H1 (cell line): ENCODE measurements around the gene ZBTB20. TPM values are rescaled to one million over a fixed set of nuclear protein-coding genes. Genes with fewer than 3 reads are reported as not detected.

Experiments used
- BRCA1 ChIP-seq: IDR thresholded peaks from 2 replicates; pipeline ENCODE4 v1.6.1; 2012; ENCODE audit warnings: low read depth, low read length, improper control_type of control experiment
- CBX5 ChIP-seq: fragments of 300-800, 300-1000 bp; sonication (generic); IDR thresholded peaks from 2 replicates; pipeline ENCODE4 v1.7.1; 2016; ENCODE audit warnings: antibody characterized with exemption, low read length, low read depth
- CHD7 ChIP-seq: fragments of 300-600 bp; sonication (generic); IDR thresholded peaks from 2 replicates; pipeline ENCODE4 v1.7.1; 2012; ENCODE audit warnings: low read length, moderate library complexity, mild to moderate bottlenecking, inconsistent platforms; ENCODE audit not compliant: insufficient replicate concordance
- EP300 ChIP-seq, 2 experiments: IDR thresholded peaks; 1 replicate in 1 of 2; 2 replicates in 1 of 2; pipeline ENCODE4 v1.6.1; 2011 to 2012; ENCODE audit warnings: low read depth in 2 of 2, low read length in 2 of 2, mild to moderate bottlenecking in 2 of 2, borderline replicate concordance in 1 of 2, inconsistent platforms in 1 of 2, moderate library complexity in 1 of 2
- EZH2 ChIP-seq: fragments of 200-600 bp; sonication (generic); IDR thresholded peaks from 2 replicates; pipeline ENCODE4 v1.7.1; 2012; ENCODE audit warnings: low read depth, mild to moderate bottlenecking, moderate library complexity, low read length, inconsistent platforms; ENCODE audit not compliant: severe bottlenecking
- JUND ChIP-seq: IDR thresholded peaks from 2 replicates; pipeline ENCODE4 v1.6.1; 2011; ENCODE audit warnings: mild to moderate bottlenecking, improper control_type of control experiment, low read length
- NRF1 ChIP-seq: IDR thresholded peaks from 2 replicates; pipeline ENCODE4 v1.6.1; 2011; ENCODE audit warnings: mild to moderate bottlenecking, low read depth, low read length, improper control_type of control experiment
- SIN3A ChIP-seq, 2 experiments: IDR thresholded peaks in 1 of 2; conservative IDR thresholded peaks in 1 of 2; 2 replicates each; pipeline ENCODE4 v1.6.1; 2011 to 2012; ENCODE audit warnings: low read length in 2 of 2, improper control_type of control experiment in 1 of 2, low read depth in 1 of 2, mild to moderate bottlenecking in 1 of 2
- TAF7 ChIP-seq: optimal IDR thresholded peaks from 2 replicates; pipeline ENCODE3; 2011; ENCODE audit warnings: low read depth, mild to moderate bottlenecking, inconsistent platforms, low read length, moderate library complexity, borderline replicate concordance
- polyA plus RNA-seq, 7 experiments: library from polyadenylated mRNA; depleted of rRNA in 3 of 7; stranded (reverse) in 5 of 7; unstranded in 2 of 7; fragments of >200 nt in 5 of 7; fragments of 200-250 nt in 2 of 7; gene quantifications; 1 replicate in 5 of 7; 2 replicates in 1 of 7; 4 replicates in 1 of 7; pipeline versions ENCODE4 v1.2.1 to v1.2.3, GENCODE V29; 2011 to 2013; ENCODE audit warnings: missing spikeins in 2 of 7, mixed read lengths in 2 of 7
- total RNA-seq: library from RNA; stranded (reverse); fragmentation: NEBNext Ultra II Directional; extraction: Animal tissue kit (Norgen Biotek cat#: 25700); gene quantifications from 2 replicates; pipeline ENCODE4 v1.2.1, GENCODE V29; 2021

The ZBTB20 gene
- total and polyA plus RNA-seq, 2 of the 8 experiments (the other 6 are each of a cell fraction or from before 2014, with no cell fraction given), result 0.35 to 1.3 TPM

- TF ChIP-seq CHD7 (no peak), EZH2 (no peak), JUND (no peak), BRCA1 (no peak), NRF1 (no peak), CBX5 (no peak), TAF7 (no peak), EP300 (IDR thresholded peaks at IDR 0.05; ENCODE audit: borderline replicate concordance in 1 of 2, low read depth in 2 of 2, low read length in 2 of 2) (no peak), SIN3A (conservative IDR thresholded peaks at IDR 0.05 in 1 of 2, IDR thresholded peaks at IDR 0.05 in 1 of 2; ENCODE audit: low read depth in 1 of 2, low read length in 2 of 2) (no peak)
Measured at GRCh38 chr3:115134648-115135347, 12.3 kb downstream of the ZBTB20 start (continued).
